ENCODE measurements around the gene MASP1. TPM values are rescaled to one million over a fixed set of nuclear protein-coding genes. Genes with fewer than 3 reads are reported as not detected.

The MASP1 gene
- total RNA-seq, 1 experiment from 2014 or later = 1.0 TPM

GRCh38 chr3:187223799-187224198, 67.7 kb downstream of the MASP1 start:
- Histone ChIP-seq H3K4me1 (ENCODE audit: insufficient read depth, low read length) (no peaks in the 10 kb centered on the region), H2BK120ac (ENCODE audit: low read depth, low read length, poor library complexity, severe bottlenecking) (no peak overlapping the region), H4K8ac (replicated peaks; ENCODE audit: insufficient read length, low read depth, low read length) (no peak overlapping the region), H2BK20ac (ENCODE audit: low read depth, low read length, poor library complexity, severe bottlenecking) (no peak overlapping the region), H3K9ac (ENCODE audit: extremely low read depth, insufficient read length, low read length) (no peak overlapping the region), H3K9me3 (ENCODE audit: control insufficient read depth, low read depth, low read length) (no peaks in the 10 kb centered on the region), H4K5ac (ENCODE audit: insufficient read length, low read depth, low read length) (no peak overlapping the region), H2AK5ac (ENCODE audit: insufficient read length, low read length) (no peak overlapping the region), H3K79me2 (ENCODE audit: insufficient read depth, low read length) (no peaks in the 10 kb centered on the region), H3T11ph (ENCODE audit: low read length) (no peak overlapping the region), H3K4ac (ENCODE audit: low read depth, low read length) (no peak overlapping the region), H3K4me2 (ENCODE audit: insufficient read depth, insufficient read length, low read length) (no peak overlapping the region), H3K79me1 (ENCODE audit: insufficient read depth, low read depth, low read length, poor library complexity, severe bottlenecking) (no peaks in the 10 kb centered on the region), H3K27ac (ENCODE audit: insufficient read length, low read depth, low read length) (no peak overlapping the region), H2BK15ac (ENCODE audit: low read depth, low read length) (no peak overlapping the region), H3K14ac (ENCODE audit: insufficient read depth, low read length) (no peak overlapping the region), H4K20me1 (ENCODE audit: control insufficient read depth, insufficient read depth, insufficient read length) (no peaks in the 10 kb centered on the region), H3K27me3 (ENCODE audit: insufficient read depth, low read length) (no peaks in the 10 kb centered on the region), H3K18ac (ENCODE audit: insufficient read length, low read depth, low read length) (no peak overlapping the region), H2BK12ac (ENCODE audit: insufficient read length, low read depth, low read length) (no peak overlapping the region), H3K56ac (ENCODE audit: insufficient read length, low read depth, low read length) (no peak overlapping the region), H4K91ac (ENCODE audit: insufficient read length, low read depth, low read length) (no peak overlapping the region), H3K23ac (ENCODE audit: insufficient read length, low read depth, low read length) (no peak overlapping the region), H3K23me2 (ENCODE audit: insufficient read length, low read depth, low read length, poor library complexity, severe bottlenecking) (no peaks in the 10 kb centered on the region), H2AFZ (ENCODE audit: low read length) (no peak overlapping the region), H2BK5ac (ENCODE audit: insufficient read length, low read length) (no peak overlapping the region)
- Mint-ChIP-seq H3K27ac (no peak overlapping the region), H3K4me1 (peaks cover 6 to 13% of the 10 kb centered on the region in 2 experiments; a peak in 3 of 4 replicates), H3K36me3 (ENCODE audit: insufficient read depth in 1 of 3, low read depth in 3 of 3) (no peaks in the 10 kb centered on the region), H3K27me3 (ENCODE audit: low read depth) (peaks cover 7% of the 10 kb centered on the region), H3K4me3 (no peak overlapping the region), H3K9me3 (no peaks in the 10 kb centered on the region; a peak in 1 of 5 replicates)
- TF ChIP-seq CTCF (conservative IDR thresholded peaks at IDR 0.05) = no peak
- WGBS (ENCODE audit: extremely low coverage, insufficient read length, low lambda C conversion rate) = no CpG with 5 or more reads among the region's 3 CpGs
- no peak for DNase-seq

Data from H9 (cell line).